ENCODE results near the gene ATP8A2. TPM values are rescaled to one million over a fixed set of nuclear protein-coding genes. Genes with fewer than 3 reads are reported as not detected.

Gene ATP8A2
- total RNA-seq, 1 experiment from 2014 or later, result 5.2 TPM

DNA sequence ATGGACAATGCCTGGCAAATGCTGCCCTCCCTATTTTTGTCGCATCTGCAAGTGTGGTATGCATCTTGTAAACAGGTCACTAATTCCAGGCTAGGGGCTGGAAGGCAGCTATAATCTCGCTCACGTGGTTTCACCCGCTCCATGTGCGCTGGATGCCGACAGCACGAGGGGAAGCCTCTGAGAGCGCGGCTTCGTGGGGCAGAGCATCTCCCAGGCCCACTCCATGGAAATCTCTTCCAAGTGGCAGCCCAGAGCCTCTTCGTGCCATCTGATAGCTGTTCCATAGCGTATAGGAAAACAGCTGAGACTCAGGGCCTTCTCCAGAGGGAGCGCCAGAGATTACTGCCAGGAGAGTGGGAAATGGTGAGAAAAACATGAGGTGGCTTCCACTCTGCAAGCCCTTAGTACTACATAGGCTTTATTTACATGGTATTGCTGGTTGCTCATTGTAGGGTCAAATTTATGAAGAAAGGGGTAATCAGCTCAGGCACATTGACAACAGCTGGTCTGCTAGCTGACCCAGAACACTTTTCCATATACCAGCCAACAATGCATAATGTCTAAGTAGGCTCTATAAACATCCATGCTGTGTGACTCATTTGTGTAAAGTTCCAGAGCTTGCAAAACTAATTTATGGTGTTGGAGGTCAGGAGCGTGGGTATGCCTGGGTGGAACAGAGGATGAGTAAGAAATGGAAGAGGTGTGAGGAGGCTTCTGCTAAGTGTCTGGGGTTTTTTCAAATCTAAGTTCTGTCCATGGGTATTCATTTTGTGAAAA, 514.9 kb downstream of the ATP8A2 start:
- no peak for DNase-seq (ENCODE audit: low spot score)
- no peak for ATAC-seq
- POLR2A ChIA-PET, result no interaction called here
- Mint-ChIP-seq H3K4me3 (no peak overlapping the region), H3K36me3 (no peaks in the 10 kb centered on the region), H3K9me3 (no peaks in the 10 kb centered on the region), H3K27ac (no peak overlapping the region), H3K27me3 (ENCODE audit: low read depth) (no peaks in the 10 kb centered on the region; the same call in 1 of the 2 replicates), H3K4me1 (peaks cover 31% of the 10 kb centered on the region)
- CTCF ChIA-PET, result interaction anchor here (0.9 kb wide), 1 partner anchor 10 kb away, joined by 3 read pairs; no protein-coding TSS in a partner anchor
- TF ChIP-seq IRF2 (CRISPR knock-in tag; IDR thresholded peaks at IDR 0.05; ENCODE audit: borderline replicate concordance, low read depth), result no peak
- no peak for TF ChIP-seq ZNF317 (CRISPR knock-in tag; IDR thresholded peaks at IDR 0.05; ENCODE audit: borderline replicate concordance, low read depth)
- TF ChIP-seq MXD4 (CRISPR knock-in tag; IDR thresholded peaks at IDR 0.05; ENCODE audit: borderline replicate concordance), result no peak
- TF ChIP-seq FOXK1 (CRISPR knock-in tag; IDR thresholded peaks at IDR 0.05), result no peak
- no peak for TF ChIP-seq RELA (CRISPR knock-in tag; IDR thresholded peaks at IDR 0.05; ENCODE audit: borderline replicate concordance)
- no peak for TF ChIP-seq NR1H2 (CRISPR knock-in tag; IDR thresholded peaks at IDR 0.05)
- TF ChIP-seq NR3C1 (CRISPR knock-in tag; conservative IDR thresholded peaks at IDR 0.05; ENCODE audit: low read depth), result no peak
- TF ChIP-seq SMAD4 (CRISPR knock-in tag; IDR thresholded peaks at IDR 0.05), result no peak
- TF ChIP-seq, protein P1, sequence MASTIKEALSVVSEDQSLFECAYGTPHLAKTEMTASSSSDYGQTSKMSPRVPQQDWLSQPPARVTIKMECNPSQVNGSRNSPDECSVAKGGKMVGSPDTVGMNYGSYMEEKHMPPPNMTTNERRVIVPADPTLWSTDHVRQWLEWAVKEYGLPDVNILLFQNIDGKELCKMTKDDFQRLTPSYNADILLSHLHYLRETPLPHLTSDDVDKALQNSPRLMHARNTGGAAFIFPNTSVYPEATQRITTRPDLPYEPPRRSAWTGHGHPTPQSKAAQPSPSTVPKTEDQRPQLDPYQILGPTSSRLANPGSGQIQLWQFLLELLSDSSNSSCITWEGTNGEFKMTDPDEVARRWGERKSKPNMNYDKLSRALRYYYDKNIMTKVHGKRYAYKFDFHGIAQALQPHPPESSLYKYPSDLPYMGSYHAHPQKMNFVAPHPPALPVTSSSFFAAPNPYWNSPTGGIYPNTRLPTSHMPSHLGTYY (CRISPR knock-in tag; IDR thresholded peaks at IDR 0.05), result no peak
- TF ChIP-seq, protein P2, sequence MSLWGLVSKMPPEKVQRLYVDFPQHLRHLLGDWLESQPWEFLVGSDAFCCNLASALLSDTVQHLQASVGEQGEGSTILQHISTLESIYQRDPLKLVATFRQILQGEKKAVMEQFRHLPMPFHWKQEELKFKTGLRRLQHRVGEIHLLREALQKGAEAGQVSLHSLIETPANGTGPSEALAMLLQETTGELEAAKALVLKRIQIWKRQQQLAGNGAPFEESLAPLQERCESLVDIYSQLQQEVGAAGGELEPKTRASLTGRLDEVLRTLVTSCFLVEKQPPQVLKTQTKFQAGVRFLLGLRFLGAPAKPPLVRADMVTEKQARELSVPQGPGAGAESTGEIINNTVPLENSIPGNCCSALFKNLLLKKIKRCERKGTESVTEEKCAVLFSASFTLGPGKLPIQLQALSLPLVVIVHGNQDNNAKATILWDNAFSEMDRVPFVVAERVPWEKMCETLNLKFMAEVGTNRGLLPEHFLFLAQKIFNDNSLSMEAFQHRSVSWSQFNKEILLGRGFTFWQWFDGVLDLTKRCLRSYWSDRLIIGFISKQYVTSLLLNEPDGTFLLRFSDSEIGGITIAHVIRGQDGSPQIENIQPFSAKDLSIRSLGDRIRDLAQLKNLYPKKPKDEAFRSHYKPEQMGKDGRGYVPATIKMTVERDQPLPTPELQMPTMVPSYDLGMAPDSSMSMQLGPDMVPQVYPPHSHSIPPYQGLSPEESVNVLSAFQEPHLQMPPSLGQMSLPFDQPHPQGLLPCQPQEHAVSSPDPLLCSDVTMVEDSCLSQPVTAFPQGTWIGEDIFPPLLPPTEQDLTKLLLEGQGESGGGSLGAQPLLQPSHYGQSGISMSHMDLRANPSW (CRISPR knock-in tag; conservative IDR thresholded peaks at IDR 0.05; ENCODE audit: low read depth), result no peak
- TF ChIP-seq ZNF671 (CRISPR knock-in tag; IDR thresholded peaks at IDR 0.05), result no peak
- no peak for TF ChIP-seq SMAD3 (CRISPR knock-in tag; IDR thresholded peaks at IDR 0.05; ENCODE audit: borderline replicate concordance)
- no peak for TF ChIP-seq E2F1 (CRISPR knock-in tag; IDR thresholded peaks at IDR 0.05)

GRCh38 chr13:25887962-25888655, 516.3 kb downstream of the ATP8A2 start:
- CTCF ChIA-PET, result no interaction called here
- DNase-seq (ENCODE audit: low spot score), result no peak
- H3K4me1 Mint-ChIP-seq, result peaks cover 16% of the 10 kb centered on the region
- POLR2A ChIA-PET, result no interaction called here
- H3K27ac Mint-ChIP-seq, result no peak overlapping the region
- no peaks in the 10 kb centered on the region for H3K36me3 Mint-ChIP-seq
- no peak overlapping the region for H3K4me3 Mint-ChIP-seq
- H3K27me3 Mint-ChIP-seq (ENCODE audit: low read depth), result no peaks in the 10 kb centered on the region; the same call in 1 of the 2 replicates
- no peak for ATAC-seq
- H3K9me3 Mint-ChIP-seq, result peaks cover 7% of the 10 kb centered on the region; the same call in 1 of the 2 replicates
- TF ChIP-seq ZMAT4 (CRISPR knock-in tag; IDR thresholded peaks at IDR 0.05) (no peak), PRDM15 (CRISPR knock-in tag; IDR thresholded peaks at IDR 0.05) (no peak), GRHL2 (CRISPR knock-in tag; IDR thresholded peaks at IDR 0.05; ENCODE audit: insufficient replicate concordance, severe bottlenecking) (no peak), ZSCAN18 (CRISPR knock-in tag; IDR thresholded peaks at IDR 0.05) (no peak), E2F1 (CRISPR knock-in tag; IDR thresholded peaks at IDR 0.05) (no peak), NFATC4 (CRISPR knock-in tag; IDR thresholded peaks at IDR 0.05) (no peak), ZNF671 (CRISPR knock-in tag; IDR thresholded peaks at IDR 0.05) (no peak)
- TF ChIP-seq, protein P3, sequence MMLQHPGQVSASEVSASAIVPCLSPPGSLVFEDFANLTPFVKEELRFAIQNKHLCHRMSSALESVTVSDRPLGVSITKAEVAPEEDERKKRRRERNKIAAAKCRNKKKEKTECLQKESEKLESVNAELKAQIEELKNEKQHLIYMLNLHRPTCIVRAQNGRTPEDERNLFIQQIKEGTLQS (CRISPR knock-in tag; conservative IDR thresholded peaks at IDR 0.05), result no peak

Data from WTC11 (cell line).